ENCODE measurements around the gene VPS45. TPM values are rescaled to one million over a fixed set of nuclear protein-coding genes. Genes with fewer than 3 reads are reported as not detected.

The VPS45 gene, protein sequence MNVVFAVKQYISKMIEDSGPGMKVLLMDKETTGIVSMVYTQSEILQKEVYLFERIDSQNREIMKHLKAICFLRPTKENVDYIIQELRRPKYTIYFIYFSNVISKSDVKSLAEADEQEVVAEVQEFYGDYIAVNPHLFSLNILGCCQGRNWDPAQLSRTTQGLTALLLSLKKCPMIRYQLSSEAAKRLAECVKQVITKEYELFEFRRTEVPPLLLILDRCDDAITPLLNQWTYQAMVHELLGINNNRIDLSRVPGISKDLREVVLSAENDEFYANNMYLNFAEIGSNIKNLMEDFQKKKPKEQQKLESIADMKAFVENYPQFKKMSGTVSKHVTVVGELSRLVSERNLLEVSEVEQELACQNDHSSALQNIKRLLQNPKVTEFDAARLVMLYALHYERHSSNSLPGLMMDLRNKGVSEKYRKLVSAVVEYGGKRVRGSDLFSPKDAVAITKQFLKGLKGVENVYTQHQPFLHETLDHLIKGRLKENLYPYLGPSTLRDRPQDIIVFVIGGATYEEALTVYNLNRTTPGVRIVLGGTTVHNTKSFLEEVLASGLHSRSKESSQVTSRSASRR
- 10 to 100 TPM; 52.6 to 58.2 TPM for total RNA-seq
- polyA plus RNA-seq: 10 to 100 TPM; 19.7 to 39.7 TPM
- long read RNA-seq, donor 1, transcript VPS45-202 (15 exons, 2,790 nt): major isoform, 52 of 77 reads
- long read RNA-seq, donor 1, partial matches to known transcripts: 7 of 77 reads
- long read RNA-seq, donor 1, other reads (novel, unspliced or antisense): 12 of 77 reads
- long read RNA-seq, donor 2, transcript VPS45-202 (15 exons, 2,790 nt): major isoform, 11 of 33 reads
- long read RNA-seq, donor 2, partial matches to known transcripts: 3 of 33 reads
- long read RNA-seq, donor 2, other reads (novel, unspliced or antisense): 16 of 33 reads

DNA sequence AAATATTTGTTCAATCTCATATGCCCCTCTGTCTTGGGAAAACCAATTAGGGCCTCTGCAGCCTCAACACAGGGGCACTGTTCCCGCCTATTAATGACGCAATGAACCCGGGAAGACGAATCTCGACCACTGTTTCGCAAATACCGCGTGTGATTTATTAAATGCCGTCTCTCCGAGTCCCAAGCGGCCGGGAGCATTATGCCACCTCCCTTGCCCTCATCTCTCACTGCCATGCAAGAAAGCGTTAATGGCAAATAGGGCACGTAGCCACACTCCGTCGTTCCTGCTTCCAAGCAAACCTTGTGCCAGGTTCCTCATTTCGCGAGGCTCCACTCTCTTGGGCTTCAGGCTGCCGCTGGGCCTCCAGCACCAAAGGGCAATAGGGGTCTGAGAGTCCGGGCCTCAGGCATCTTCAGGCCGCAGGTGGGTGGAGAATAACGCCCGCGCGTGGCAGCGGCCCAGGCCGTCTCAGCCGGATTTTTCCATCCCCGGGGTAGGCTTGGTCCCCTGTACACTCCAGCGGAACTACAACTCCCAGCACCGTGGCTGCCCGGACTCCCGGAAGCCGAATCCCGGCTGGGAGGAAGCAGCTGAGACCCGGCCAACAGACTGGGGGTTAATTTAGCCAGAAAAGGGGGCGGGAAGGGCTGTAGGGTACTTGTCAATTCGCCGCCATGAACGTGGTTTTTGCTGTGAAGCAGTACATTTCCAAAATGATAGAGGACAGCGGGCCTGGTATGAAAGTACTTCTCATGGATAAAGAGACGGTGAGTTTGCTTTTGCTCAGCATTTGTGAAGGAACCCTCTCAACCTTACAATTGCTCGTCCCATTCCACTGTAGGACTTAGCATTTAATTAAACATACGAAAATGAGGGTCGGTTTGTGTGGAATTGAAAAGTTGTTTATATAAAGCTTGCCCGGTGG lies at the start of gene VPS45:
VPS45 (plus strand) TSS at position 593 of the 925 bp plus-strand sequence; CDS start at position 675, 82 bp downstream.
- Histone ChIP-seq H3K27ac (ENCODE audit: low read depth in 1 of 2, low read length in 2 of 2) (peak within 1 kb of the TSS; percentile 49 to 97), H3K27me3 (ENCODE audit: control insufficient read depth in 1 of 2, insufficient read depth in 2 of 2, low read length in 1 of 2) (no peaks in the 10 kb centered on the region), H3K36me3 (ENCODE audit: control insufficient read depth in 1 of 2, insufficient read depth in 2 of 2, low read length in 1 of 2) (no peaks in the 10 kb centered on the region), H3K4me1 (ENCODE audit: control insufficient read depth in 1 of 2, insufficient read depth in 2 of 2, low read length in 2 of 2) (peaks cover 0 to 4% of the 10 kb centered on the region in 2 donors), H3K4me3 (ENCODE audit: low read length in 2 of 2) (peak within 1 kb of the TSS; percentile 90 to 91), H3K9me3 (ENCODE audit: control insufficient read depth, low read length) (no peaks in the 10 kb centered on the region)
- DNase-seq: peak; percentile 96
- intact Hi-C loops (cut with DNase I): no loop called here
- WGBS, 2 donors: 0 to 1% methylated on average over 46 of the region's 46 CpGs
- ATAC-seq (ENCODE audit: low FRiP score): peak; percentile 98

DNA sequence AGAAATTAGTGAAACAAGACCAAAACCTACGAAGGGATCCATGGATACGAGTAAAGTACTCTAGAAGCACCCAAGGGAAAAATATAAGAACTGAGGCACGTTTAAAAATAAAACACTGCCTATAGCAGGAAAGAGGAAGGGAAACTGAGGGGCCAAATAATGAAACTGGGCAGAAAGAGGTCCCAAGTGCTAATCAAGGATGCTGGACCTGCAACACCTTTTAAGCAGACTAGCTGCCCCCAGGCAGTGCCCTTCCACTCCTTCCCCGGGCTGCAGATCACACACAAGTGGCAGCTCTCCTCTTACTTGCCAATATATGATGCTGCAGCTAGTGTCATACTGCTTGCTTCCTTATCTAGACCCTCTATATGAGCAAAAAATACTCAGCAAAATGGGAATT lies 49.4 kb upstream of the VPS45 start:
- H3K4me3 ChIP-seq (ENCODE audit: low read length in 2 of 2): no peak overlapping the region
- no peaks in the 10 kb centered on the region for H3K27me3 ChIP-seq (ENCODE audit: control insufficient read depth in 1 of 2, insufficient read depth in 2 of 2, low read length in 1 of 2)
- intact Hi-C loops (cut with DNase I): no loop called here
- peaks cover 0 to 5% of the 10 kb centered on the region in 2 donors for H3K4me1 ChIP-seq (ENCODE audit: control insufficient read depth in 1 of 2, insufficient read depth in 2 of 2, low read length in 2 of 2)
- DNase-seq (no peak), ATAC-seq (ENCODE audit: low FRiP score) (no peak)
- H3K9me3 ChIP-seq (ENCODE audit: control insufficient read depth, low read length): no peaks in the 10 kb centered on the region
- WGBS, 2 donors: 82 to 88% methylated on average over 4 of the region's 4 CpGs
- H3K36me3 ChIP-seq (ENCODE audit: control insufficient read depth in 1 of 2, insufficient read depth in 2 of 2, low read length in 1 of 2): no peaks in the 10 kb centered on the region
- no peak overlapping the region for H3K27ac ChIP-seq (ENCODE audit: low read depth in 1 of 2, low read length in 2 of 2)

DNA sequence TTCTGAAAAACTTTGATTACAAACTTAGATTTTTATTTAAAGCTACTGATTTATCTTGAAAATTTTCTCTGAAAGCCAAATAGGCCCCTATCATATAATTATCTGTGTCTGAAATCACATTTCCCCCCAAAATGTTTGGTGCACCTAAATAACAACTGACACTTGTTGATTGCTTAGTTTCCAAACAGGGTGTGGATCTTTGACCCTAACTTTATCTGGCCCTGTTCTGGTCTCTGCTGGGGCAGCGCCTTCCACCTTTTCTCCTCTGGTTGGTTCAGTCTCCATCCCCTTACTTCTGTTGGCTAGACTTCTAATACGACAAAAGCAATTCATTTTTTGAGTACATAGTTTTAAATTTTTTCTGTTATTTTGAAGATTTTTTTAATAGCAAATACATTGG lies 46.9 kb upstream of the VPS45 start:
- no peak overlapping the region for H3K4me3 ChIP-seq (ENCODE audit: low read length in 2 of 2)
- 52 to 57% methylated on average over 2 of the region's 2 CpGs for WGBS, 2 donors
- ATAC-seq (ENCODE audit: low FRiP score) (no peak), DNase-seq (no peak)
- no peaks in the 10 kb centered on the region for H3K36me3 ChIP-seq (ENCODE audit: control insufficient read depth in 1 of 2, insufficient read depth in 2 of 2, low read length in 1 of 2)
- peaks cover 0 to 5% of the 10 kb centered on the region in 2 donors for H3K4me1 ChIP-seq (ENCODE audit: control insufficient read depth in 1 of 2, insufficient read depth in 2 of 2, low read length in 2 of 2)
- peak overlapping the region in 1 of 2 donors; percentile 61 for H3K27ac ChIP-seq (ENCODE audit: low read depth in 1 of 2, low read length in 2 of 2)
- H3K27me3 ChIP-seq (ENCODE audit: control insufficient read depth in 1 of 2, insufficient read depth in 2 of 2, low read length in 1 of 2): no peaks in the 10 kb centered on the region
- H3K9me3 ChIP-seq (ENCODE audit: control insufficient read depth, low read length): no peaks in the 10 kb centered on the region
- intact Hi-C loops (cut with DNase I): no loop called here

DNA sequence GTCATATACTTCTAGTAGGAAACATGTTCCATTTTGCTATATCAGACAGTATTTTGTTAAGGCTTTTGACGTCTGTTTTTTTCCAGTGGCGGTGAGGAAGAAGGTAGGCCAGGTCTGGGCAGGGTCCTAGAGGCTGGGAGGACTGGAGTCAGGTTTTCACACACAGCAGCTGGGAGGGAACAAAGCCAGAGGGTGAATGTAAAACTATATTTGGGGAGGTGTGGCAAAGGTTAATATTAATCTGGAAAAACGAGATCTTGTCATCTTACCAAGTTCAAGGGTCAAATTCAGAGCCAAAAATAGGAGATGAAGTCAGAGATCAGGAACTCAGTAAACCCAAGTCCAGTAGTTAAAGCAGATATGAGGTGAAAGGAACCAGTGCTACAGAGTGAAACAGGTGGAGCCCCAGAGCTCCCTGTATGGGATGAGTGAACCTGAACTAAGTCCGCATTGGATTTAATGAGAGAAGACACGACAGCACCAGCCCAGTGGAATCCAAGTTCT lies 46.3 kb upstream of the VPS45 start:
- Histone ChIP-seq H3K27ac (ENCODE audit: low read depth in 1 of 2, low read length in 2 of 2) (peak overlapping the region in 1 of 2 donors; percentile 61), H3K4me3 (ENCODE audit: low read length in 2 of 2) (no peak overlapping the region), H3K36me3 (ENCODE audit: control insufficient read depth in 1 of 2, insufficient read depth in 2 of 2, low read length in 1 of 2) (no peaks in the 10 kb centered on the region), H3K27me3 (ENCODE audit: control insufficient read depth in 1 of 2, insufficient read depth in 2 of 2, low read length in 1 of 2) (no peaks in the 10 kb centered on the region), H3K4me1 (ENCODE audit: control insufficient read depth in 1 of 2, insufficient read depth in 2 of 2, low read length in 2 of 2) (peaks cover 0 to 5% of the 10 kb centered on the region in 2 donors), H3K9me3 (ENCODE audit: control insufficient read depth, low read length) (no peaks in the 10 kb centered on the region)
- DNase-seq (no peak), ATAC-seq (ENCODE audit: low FRiP score) (no peak)
- intact Hi-C loops (cut with DNase I): no loop called here
- WGBS, 2 donors: 33 to 35% methylated on average over 5 of the region's 5 CpGs

DNA sequence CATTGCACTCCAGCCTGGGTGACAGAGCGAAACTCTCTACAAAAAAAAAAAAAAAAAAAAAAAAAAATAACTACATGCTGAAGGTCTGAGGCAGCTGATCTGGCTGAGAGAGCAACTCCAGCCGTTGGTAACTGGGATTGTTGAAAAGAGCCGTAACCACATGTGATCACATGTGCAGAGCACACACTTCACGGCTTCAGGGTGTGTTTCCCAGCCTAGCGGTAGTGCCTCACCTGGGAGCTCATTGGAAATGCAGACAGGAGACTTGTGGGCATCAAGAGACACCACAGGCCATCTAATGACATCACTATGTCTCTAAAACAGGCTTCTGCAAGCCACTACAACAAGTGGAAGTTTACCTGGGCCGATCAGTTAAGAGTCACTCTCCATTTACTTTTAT lies 45.2 kb upstream of the VPS45 start:
- no peaks in the 10 kb centered on the region for H3K36me3 ChIP-seq (ENCODE audit: control insufficient read depth in 1 of 2, insufficient read depth in 2 of 2, low read length in 1 of 2)
- 87 to 90% methylated on average over 5 to 6 of the region's 6 CpGs for WGBS, 2 donors
- H3K27me3 ChIP-seq (ENCODE audit: control insufficient read depth in 1 of 2, insufficient read depth in 2 of 2, low read length in 1 of 2): no peaks in the 10 kb centered on the region
- H3K9me3 ChIP-seq (ENCODE audit: control insufficient read depth, low read length): no peaks in the 10 kb centered on the region
- DNase-seq (no peak), ATAC-seq (ENCODE audit: low FRiP score) (no peak)
- H3K4me1 ChIP-seq (ENCODE audit: control insufficient read depth in 1 of 2, insufficient read depth in 2 of 2, low read length in 2 of 2): peaks cover 0 to 5% of the 10 kb centered on the region in 2 donors
- H3K27ac ChIP-seq (ENCODE audit: low read depth in 1 of 2, low read length in 2 of 2): no peak overlapping the region
- H3K4me3 ChIP-seq (ENCODE audit: low read length in 2 of 2): no peak overlapping the region
- intact Hi-C loops (cut with DNase I): no loop called here

DNA sequence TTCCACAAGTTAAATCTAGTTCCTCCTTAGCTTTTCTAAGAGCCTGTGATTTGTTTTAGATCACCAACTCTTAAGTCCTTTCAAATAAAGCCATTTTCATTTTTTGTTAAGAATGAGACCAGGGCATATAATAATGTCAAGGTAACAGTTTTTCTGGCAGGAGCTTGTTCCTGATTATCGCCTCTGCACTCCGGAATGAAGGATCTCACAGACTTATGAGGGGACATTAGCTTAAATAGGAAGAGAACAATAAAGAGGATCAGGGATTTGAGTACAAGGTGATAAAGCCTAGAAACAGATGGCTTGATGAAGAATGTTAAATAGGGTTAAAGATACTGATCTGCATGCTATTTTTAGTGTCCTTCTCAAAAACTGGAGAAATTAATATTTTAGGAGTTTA lies 43.4 kb upstream of the VPS45 start:
- peaks cover 0 to 5% of the 10 kb centered on the region in 2 donors for H3K4me1 ChIP-seq (ENCODE audit: control insufficient read depth in 1 of 2, insufficient read depth in 2 of 2, low read length in 2 of 2)
- no peak for ATAC-seq (ENCODE audit: low FRiP score)
- H3K27ac ChIP-seq (ENCODE audit: low read depth in 1 of 2, low read length in 2 of 2): no peak overlapping the region
- intact Hi-C loops (cut with DNase I): no loop called here
- no peak for DNase-seq
- H3K27me3 ChIP-seq (ENCODE audit: control insufficient read depth in 1 of 2, insufficient read depth in 2 of 2, low read length in 1 of 2): no peaks in the 10 kb centered on the region
- H3K4me3 ChIP-seq (ENCODE audit: low read length in 2 of 2): no peak overlapping the region
- 92 to 96% methylated on average over 2 of the region's 2 CpGs for whole genome bisulfite sequencing, 2 donors
- no peaks in the 10 kb centered on the region for H3K9me3 ChIP-seq (ENCODE audit: control insufficient read depth, low read length)
- no peaks in the 10 kb centered on the region for H3K36me3 ChIP-seq (ENCODE audit: control insufficient read depth in 1 of 2, insufficient read depth in 2 of 2, low read length in 1 of 2)

DNA sequence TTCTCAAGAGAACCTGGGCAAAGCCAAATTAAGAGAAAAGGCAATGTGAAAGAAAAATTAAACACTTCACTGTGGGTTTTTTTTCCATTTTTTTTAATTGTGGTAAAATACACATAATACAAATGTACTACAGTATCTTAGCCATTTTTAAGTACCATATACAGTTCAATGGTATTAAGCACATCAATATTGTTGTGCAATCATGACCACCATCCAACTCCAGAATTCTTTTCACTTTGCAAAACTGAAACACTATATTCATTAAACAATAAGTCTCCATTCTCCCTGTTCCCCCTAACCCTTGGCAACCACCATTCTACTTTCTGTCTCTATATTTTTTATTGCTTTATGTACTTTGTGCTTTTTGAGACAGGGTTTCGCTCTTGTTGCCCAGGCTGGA lies 39.3 kb upstream of the VPS45 start:
- intact Hi-C loops (cut with DNase I): no loop called here
- Histone ChIP-seq H3K9me3 (ENCODE audit: control insufficient read depth, low read length) (no peaks in the 10 kb centered on the region), H3K4me3 (ENCODE audit: low read length in 2 of 2) (no peak overlapping the region), H3K27ac (ENCODE audit: low read depth in 1 of 2, low read length in 2 of 2) (no peak overlapping the region), H3K27me3 (ENCODE audit: control insufficient read depth in 1 of 2, insufficient read depth in 2 of 2, low read length in 1 of 2) (no peaks in the 10 kb centered on the region), H3K4me1 (ENCODE audit: control insufficient read depth in 1 of 2, insufficient read depth in 2 of 2, low read length in 2 of 2) (no peaks in the 10 kb centered on the region), H3K36me3 (ENCODE audit: control insufficient read depth in 1 of 2, insufficient read depth in 2 of 2, low read length in 1 of 2) (no peaks in the 10 kb centered on the region)
- ATAC-seq (ENCODE audit: low FRiP score) (no peak), DNase-seq (no peak)
- WGBS, 2 donors: 100% methylated on average over 1 of the region's 1 CpG

DNA sequence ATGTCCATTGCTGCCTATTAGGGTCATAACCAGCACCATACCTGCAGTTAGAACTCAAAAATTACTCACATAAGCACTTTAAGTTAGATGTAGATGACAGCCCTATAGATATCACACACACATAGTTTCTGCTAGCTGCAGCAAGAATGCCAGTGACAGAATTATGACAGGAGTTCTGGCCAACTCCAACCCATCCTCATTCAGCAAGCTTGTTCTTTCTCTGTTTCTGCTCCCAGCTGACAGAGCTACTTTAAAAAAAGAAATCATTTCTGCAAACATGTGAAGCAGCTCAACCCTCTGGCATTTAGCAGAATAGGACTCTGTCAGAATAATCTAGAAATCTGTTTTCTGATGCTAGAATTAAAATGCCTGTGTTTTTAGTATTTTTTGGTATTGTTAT lies 33.2 kb upstream of the VPS45 start:
- Histone ChIP-seq H3K27me3 (ENCODE audit: control insufficient read depth in 1 of 2, insufficient read depth in 2 of 2, low read length in 1 of 2) (no peaks in the 10 kb centered on the region), H3K36me3 (ENCODE audit: control insufficient read depth in 1 of 2, insufficient read depth in 2 of 2, low read length in 1 of 2) (no peaks in the 10 kb centered on the region), H3K27ac (ENCODE audit: low read depth in 1 of 2, low read length in 2 of 2) (no peak overlapping the region), H3K9me3 (ENCODE audit: control insufficient read depth, low read length) (no peaks in the 10 kb centered on the region), H3K4me3 (ENCODE audit: low read length in 2 of 2) (no peak overlapping the region), H3K4me1 (ENCODE audit: control insufficient read depth in 1 of 2, insufficient read depth in 2 of 2, low read length in 2 of 2) (no peaks in the 10 kb centered on the region)
- DNase-seq: no peak
- ATAC-seq (ENCODE audit: low FRiP score): no peak
- intact Hi-C loops (cut with DNase I): no loop called here

All from aorta (tissue), 5 donors.